SKM-1 treated with dmso at 0.1 percent for 144 hours (cell line): Measurements from ENCODE around the gene MEST.
"Not testable (repeated sequence)": the region's sequence is repeated elsewhere in the genome, so short reads cannot be mapped to it uniquely, and the experiment has no call there.

Source experiments
- DNase-seq: peaks from one replicate; lab custom pipeline; 2025; ENCODE audit not compliant: unreplicated experiment; lab: John Stamatoyannopoulos, UW

Gene MEST

GRCh38 chr7:130521258-130521951, 29.5 kb downstream of the MEST start:
- no peak for DNase-seq

- DNase-seq: not testable (repeated sequence)
Observed at GRCh38 chr7:130523519-130524125, 31.7 kb downstream of the MEST start.

GRCh38 chr7:130524628-130525027, 32.7 kb downstream of the MEST start:
- no peak for DNase-seq

- DNase-seq: not testable (repeated sequence)
Observed at GRCh38 chr7:130527752-130528355, 36.0 kb downstream of the MEST start.

GRCh38 chr7:130529417-130529816, 37.5 kb downstream of the MEST start:
- DNase-seq: no peak

GRCh38 chr7:130537894-130538293, 46.0 kb downstream of the MEST start:
- DNase-seq: not testable (repeated sequence)

- not testable (repeated sequence) for DNase-seq
Observed at GRCh38 chr7:130541287-130541686, 49.4 kb downstream of the MEST start.

- DNase-seq: not testable (repeated sequence)
Observed at GRCh38 chr7:130542297-130542696, 50.4 kb downstream of the MEST start.

- DNase-seq: no peak
Observed at GRCh38 chr7:130543487-130544010, 51.7 kb downstream of the MEST start.

- no peak for DNase-seq
Observed at GRCh38 chr7:130544356-130544755, 52.5 kb downstream of the MEST start.

- no peak for DNase-seq
Observed at GRCh38 chr7:130553398-130554029, 61.6 kb downstream of the MEST start.

GRCh38 chr7:130554481-130554880, 62.6 kb downstream of the MEST start:
- DNase-seq: no peak
